Smooth muscle cell (in vitro differentiated cells): ENCODE measurements around the gene SSUH2. TPM values are rescaled to one million over a fixed set of nuclear protein-coding genes. Genes with fewer than 3 reads are reported as not detected.

Source experiments
- DNase-seq: peaks from one replicate; lab custom pipeline; 2025; ENCODE audit not compliant: unreplicated experiment; lab: John Stamatoyannopoulos, UW
- H2AFZ ChIP-seq: fragments of 200-600 bp; sonication (generic); 2 replicates; pipeline ENCODE4 v1.6.0; 2016; ENCODE audit warnings: antibody characterized with exemption, low read depth, mild to moderate bottlenecking
- H3F3A ChIP-seq: fragments of 200-600 bp; sonication (generic); 2 replicates; pipeline ENCODE4 v1.6.0; 2017; ENCODE audit warnings: antibody characterized with exemption, low read depth
- H3K27ac ChIP-seq: fragments of 200-600 bp; sonication (generic); 2 replicates; pipeline ENCODE4 v1.5.1; 2016; ENCODE audit warnings: low read depth, mild to moderate bottlenecking
- H3K27me3 ChIP-seq: fragments of 200-600 bp; sonication (generic); 2 replicates; pipeline ENCODE4 v1.6.1; 2016; ENCODE audit warnings: low read depth, mild to moderate bottlenecking
- H3K36me3 ChIP-seq: fragments of 200-600 bp; sonication (generic); 2 replicates; pipeline ENCODE4 v1.5.1; 2016; ENCODE audit warnings: low read depth
- H3K4me1 ChIP-seq: fragments of 200-600 bp; sonication (generic); 2 replicates; pipeline ENCODE4 v1.5.1; 2016; ENCODE audit warnings: low read depth
- H3K4me2 ChIP-seq: fragments of 200-600 bp; sonication (generic); 2 replicates; pipeline ENCODE4 v1.6.0; 2016; ENCODE audit warnings: mild to moderate bottlenecking
- H3K4me3 ChIP-seq: fragments of 200-600 bp; sonication (generic); 2 replicates; pipeline ENCODE4 v1.5.1; 2016; ENCODE audit warnings: mild to moderate bottlenecking
- H3K79me2 ChIP-seq: fragments of 200-600 bp; sonication (generic); 2 replicates; pipeline ENCODE4 v1.6.0; 2016; ENCODE audit warnings: low read depth, mild to moderate bottlenecking
- H3K9ac ChIP-seq: fragments of 200-600 bp; sonication (generic); 2 replicates; pipeline ENCODE4 v1.6.0; 2016; ENCODE audit warnings: low read depth
- H3K9me3 ChIP-seq: fragments of 200-600 bp; sonication (generic); replicated peaks from 2 replicates; pipeline ENCODE4 v1.5.1; 2016; ENCODE audit warnings: low read depth
- H4K20me1 ChIP-seq: fragments of 200-600 bp; sonication (generic); 2 replicates; pipeline ENCODE4 v1.6.0; 2016; ENCODE audit warnings: low read depth
- CTCF ChIP-seq: fragments of 200-600 bp; sonication (generic); IDR thresholded peaks from 2 replicates; pipeline ENCODE4 v1.5.1; 2017; ENCODE audit warnings: borderline replicate concordance, mild to moderate bottlenecking, antibody characterized with exemption; ENCODE audit not compliant: insufficient read depth, poor library complexity, severe bottlenecking
- WGBS: methylation state at CpG from one replicate; pipeline ENCODE4 v1.1.7; 2016; ENCODE audit warnings: low lambda C conversion rate; 5-methylcytosine and 5-hydroxymethylcytosine counted together
- polyA plus RNA-seq: library from polyadenylated mRNA; unstranded; fragments of >200 nt; fragmentation: Nextera tagmentation; extraction: Ambion mirVana; gene quantifications from 2 replicates; pipeline ENCODE4 v1.2.1, GENCODE V29; 2016
- total RNA-seq: library from RNA; depleted of rRNA; stranded (reverse); fragments of >200 nt; gene quantifications from 2 replicates; pipeline ENCODE4 v1.2.3, GENCODE V29; 2014

The SSUH2 gene
- total and polyA plus RNA-seq, 2 experiments from 2014 or later: 0.09 TPM; not detected in 1

- H3K27me3 ChIP-seq: no peaks in the 10 kb centered on the region
- no peak for TF ChIP-seq CTCF
- no peaks in the 10 kb centered on the region for H4K20me1 ChIP-seq
- WGBS: 93% methylated on average over 16 of the region's 16 CpGs
- no peaks in the 10 kb centered on the region for H3K9me3 ChIP-seq
- no peak for DNase-seq
- H3K9ac ChIP-seq: no peak overlapping the region
- peaks cover 15% of the 10 kb centered on the region for H3K4me1 ChIP-seq
- no peak overlapping the region for H3K4me2 ChIP-seq
- H3K27ac ChIP-seq: no peak overlapping the region
- H3K36me3 ChIP-seq: no peaks in the 10 kb centered on the region
- H3F3A ChIP-seq: no peaks in the 10 kb centered on the region
- no peak overlapping the region for H3K4me3 ChIP-seq
- H2AFZ ChIP-seq: no peak overlapping the region
- H3K79me2 ChIP-seq: no peaks in the 10 kb centered on the region
These were observed 36.4 kb downstream of the SSUH2 start for GRCh38 chr3:8608041-8608790.

- H3K4me1 ChIP-seq: peaks cover 15% of the 10 kb centered on the region
- H3K27me3 ChIP-seq: no peaks in the 10 kb centered on the region
- H3K4me3 ChIP-seq: no peak overlapping the region
- WGBS: 60% methylated on average over 7 of the region's 7 CpGs
- no peaks in the 10 kb centered on the region for H3K9me3 ChIP-seq
- peak overlapping the region; percentile 62 for H3K4me2 ChIP-seq
- no peak overlapping the region for H2AFZ ChIP-seq
- H3K27ac ChIP-seq: peak overlapping the region; percentile 48
- H3K36me3 ChIP-seq: no peaks in the 10 kb centered on the region
- no peaks in the 10 kb centered on the region for H3K79me2 ChIP-seq
- no peak for DNase-seq
- no peaks in the 10 kb centered on the region for H4K20me1 ChIP-seq
- peak; percentile 55 for TF ChIP-seq CTCF
- H3F3A ChIP-seq: no peaks in the 10 kb centered on the region
- no peak overlapping the region for H3K9ac ChIP-seq
These were observed 37.2 kb downstream of the SSUH2 start for GRCh38 chr3:8607234-8608040.

GRCh38 chr3:8606701-8607231 lies 37.8 kb downstream of the SSUH2 start:
- no peaks in the 10 kb centered on the region for H3F3A ChIP-seq
- H3K4me2 ChIP-seq: peak overlapping the region; percentile 62
- peaks cover 15% of the 10 kb centered on the region for H3K4me1 ChIP-seq
- no peaks in the 10 kb centered on the region for H3K79me2 ChIP-seq
- no peak for TF ChIP-seq CTCF
- WGBS: 26% methylated on average over 7 of the region's 7 CpGs
- H4K20me1 ChIP-seq: no peaks in the 10 kb centered on the region
- no peaks in the 10 kb centered on the region for H3K36me3 ChIP-seq
- H3K9ac ChIP-seq: no peak overlapping the region
- H3K9me3 ChIP-seq: no peaks in the 10 kb centered on the region
- peak overlapping the region; percentile 48 for H3K27ac ChIP-seq
- H2AFZ ChIP-seq: no peak overlapping the region
- no peak for DNase-seq
- H3K4me3 ChIP-seq: no peak overlapping the region
- no peaks in the 10 kb centered on the region for H3K27me3 ChIP-seq
